IMR-90 (cell line): ENCODE data around the gene CD8B2.

ENCODE experiments used
- CTCF ChIP-seq: conservative IDR thresholded peaks from 2 replicates; pipeline ENCODE4 v1.5.1; 2012; ENCODE audit warnings: mild to moderate bottlenecking, low read depth, low read length, improper control_type of control experiment
- MAFK ChIP-seq: IDR thresholded peaks from 2 replicates; pipeline ENCODE4 v1.6.1; 2012; ENCODE audit warnings: low read depth, low read length, improper control_type of control experiment
- MXI1 ChIP-seq: IDR thresholded peaks from 2 replicates; pipeline ENCODE4 v1.6.1; 2012; ENCODE audit warnings: low read depth, mild to moderate bottlenecking, low read length, moderate library complexity, borderline replicate concordance
- POLR2A ChIP-seq: IDR thresholded peaks from 2 replicates; pipeline ENCODE4 v1.6.1; 2012; ENCODE audit warnings: mild to moderate bottlenecking, low read depth, low read length
- RAD21 ChIP-seq: IDR thresholded peaks from 2 replicates; pipeline ENCODE4 v1.6.1; 2012; ENCODE audit warnings: low read length, improper control_type of control experiment
- RCOR1 ChIP-seq: IDR thresholded peaks from 2 replicates; pipeline ENCODE4 v1.6.1; 2012; ENCODE audit warnings: mild to moderate bottlenecking, low read length, improper control_type of control experiment; ENCODE audit not compliant: insufficient replicate concordance
- RFX5 ChIP-seq: IDR thresholded peaks from 2 replicates; pipeline ENCODE4 v1.8.0; 2012; ENCODE audit warnings: low read depth, mild to moderate bottlenecking, low read length, moderate library complexity
- USF2 ChIP-seq: fragments of 150-350 bp; IDR thresholded peaks from 2 replicates; pipeline ENCODE4 v1.6.1; 2017; ENCODE audit warnings: mild to moderate bottlenecking, antibody characterized with exemption, low read length, low read depth

- TF ChIP-seq CTCF (no peak), RAD21 (no peak), POLR2A (no peak), MXI1 (no peak), RFX5 (no peak), USF2 (no peak), MAFK (no peak), RCOR1 (no peak)
Observed at GRCh38 chr2:106530866-106531265, 43.7 kb downstream of the CD8B2 start.
